GM23248 (cell line): ENCODE data around the gene ADAM15.

Source experiments
- EZH2 ChIP-seq: fragments of 200-600 bp; sonication (generic); IDR thresholded peaks from 2 replicates; pipeline ENCODE4 v1.6.1; 2018; ENCODE audit warnings: antibody characterized with exemption, mild to moderate bottlenecking; ENCODE audit not compliant: insufficient read depth, poor library complexity, severe bottlenecking
- EZH2phosphoT487 ChIP-seq: fragments of 200-600 bp; sonication (generic); IDR thresholded peaks from 2 replicates; pipeline ENCODE4 v1.6.1; 2018; ENCODE audit warnings: antibody characterized with exemption, moderate library complexity, mild to moderate bottlenecking, low read depth; ENCODE audit not compliant: insufficient read depth

DNA sequence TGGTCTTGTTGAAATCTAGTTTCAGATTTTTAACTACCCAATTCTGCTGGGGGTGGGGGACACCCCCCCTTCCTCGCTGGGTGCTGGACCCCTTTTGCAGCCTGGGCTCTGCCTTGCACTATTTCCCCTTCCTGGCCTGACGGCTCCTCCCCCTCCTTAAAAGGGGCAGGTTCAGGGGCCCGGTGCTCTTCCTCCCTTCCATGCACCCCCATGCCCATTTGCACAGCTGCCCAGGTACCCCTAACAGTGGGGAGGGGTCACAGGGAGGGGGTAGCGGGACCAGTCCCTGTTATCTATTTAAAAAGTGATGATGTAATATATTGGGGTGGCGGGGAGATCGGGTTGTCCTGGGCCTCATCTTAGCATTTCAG lies 33.2 kb upstream of the ADAM15 start:
- TF ChIP-seq EZH2 (no peak), EZH2phosphoT487 (no peak)
